Smooth muscle cell (in vitro differentiated cells): ENCODE results near the gene AP1M1. TPM values are rescaled to one million over a fixed set of nuclear protein-coding genes. Genes with fewer than 3 reads are reported as not detected.

Experiments used
- DNase-seq: peaks from one replicate; lab custom pipeline; 2025; ENCODE audit not compliant: unreplicated experiment; lab: John Stamatoyannopoulos, UW
- H2AFZ ChIP-seq: fragments of 200-600 bp; sonication (generic); 2 replicates; pipeline ENCODE4 v1.6.0; 2016; ENCODE audit warnings: antibody characterized with exemption, low read depth, mild to moderate bottlenecking
- H3F3A ChIP-seq: fragments of 200-600 bp; sonication (generic); 2 replicates; pipeline ENCODE4 v1.6.0; 2017; ENCODE audit warnings: antibody characterized with exemption, low read depth
- H3K27ac ChIP-seq: fragments of 200-600 bp; sonication (generic); 2 replicates; pipeline ENCODE4 v1.5.1; 2016; ENCODE audit warnings: low read depth, mild to moderate bottlenecking
- H3K27me3 ChIP-seq: fragments of 200-600 bp; sonication (generic); 2 replicates; pipeline ENCODE4 v1.6.1; 2016; ENCODE audit warnings: low read depth, mild to moderate bottlenecking
- H3K36me3 ChIP-seq: fragments of 200-600 bp; sonication (generic); 2 replicates; pipeline ENCODE4 v1.5.1; 2016; ENCODE audit warnings: low read depth
- H3K4me1 ChIP-seq: fragments of 200-600 bp; sonication (generic); 2 replicates; pipeline ENCODE4 v1.5.1; 2016; ENCODE audit warnings: low read depth
- H3K4me2 ChIP-seq: fragments of 200-600 bp; sonication (generic); 2 replicates; pipeline ENCODE4 v1.6.0; 2016; ENCODE audit warnings: mild to moderate bottlenecking
- H3K4me3 ChIP-seq: fragments of 200-600 bp; sonication (generic); 2 replicates; pipeline ENCODE4 v1.5.1; 2016; ENCODE audit warnings: mild to moderate bottlenecking
- H3K79me2 ChIP-seq: fragments of 200-600 bp; sonication (generic); 2 replicates; pipeline ENCODE4 v1.6.0; 2016; ENCODE audit warnings: low read depth, mild to moderate bottlenecking
- H3K9ac ChIP-seq: fragments of 200-600 bp; sonication (generic); 2 replicates; pipeline ENCODE4 v1.6.0; 2016; ENCODE audit warnings: low read depth
- H3K9me3 ChIP-seq: fragments of 200-600 bp; sonication (generic); replicated peaks from 2 replicates; pipeline ENCODE4 v1.5.1; 2016; ENCODE audit warnings: low read depth
- H4K20me1 ChIP-seq: fragments of 200-600 bp; sonication (generic); 2 replicates; pipeline ENCODE4 v1.6.0; 2016; ENCODE audit warnings: low read depth
- WGBS: methylation state at CpG from one replicate; pipeline ENCODE4 v1.1.7; 2016; ENCODE audit warnings: low lambda C conversion rate; 5-methylcytosine and 5-hydroxymethylcytosine counted together
- polyA plus RNA-seq: library from polyadenylated mRNA; unstranded; fragments of >200 nt; fragmentation: Nextera tagmentation; extraction: Ambion mirVana; gene quantifications from 2 replicates; pipeline ENCODE4 v1.2.1, GENCODE V29; 2016
- total RNA-seq: library from RNA; depleted of rRNA; stranded (reverse); fragments of >200 nt; gene quantifications from 2 replicates; pipeline ENCODE4 v1.2.3, GENCODE V29; 2014
- TF ChIP-seq, protein P1 (sequence below): fragments of 200-600 bp; sonication (generic); IDR thresholded peaks from 2 replicates; pipeline ENCODE4 v1.5.1; 2017; ENCODE audit warnings: borderline replicate concordance, mild to moderate bottlenecking, antibody characterized with exemption; ENCODE audit not compliant: insufficient read depth, poor library complexity, severe bottlenecking

Gene AP1M1
- total and polyA plus RNA-seq, 2 experiments from 2014 or later = 70.6 to 119 TPM

DNA sequence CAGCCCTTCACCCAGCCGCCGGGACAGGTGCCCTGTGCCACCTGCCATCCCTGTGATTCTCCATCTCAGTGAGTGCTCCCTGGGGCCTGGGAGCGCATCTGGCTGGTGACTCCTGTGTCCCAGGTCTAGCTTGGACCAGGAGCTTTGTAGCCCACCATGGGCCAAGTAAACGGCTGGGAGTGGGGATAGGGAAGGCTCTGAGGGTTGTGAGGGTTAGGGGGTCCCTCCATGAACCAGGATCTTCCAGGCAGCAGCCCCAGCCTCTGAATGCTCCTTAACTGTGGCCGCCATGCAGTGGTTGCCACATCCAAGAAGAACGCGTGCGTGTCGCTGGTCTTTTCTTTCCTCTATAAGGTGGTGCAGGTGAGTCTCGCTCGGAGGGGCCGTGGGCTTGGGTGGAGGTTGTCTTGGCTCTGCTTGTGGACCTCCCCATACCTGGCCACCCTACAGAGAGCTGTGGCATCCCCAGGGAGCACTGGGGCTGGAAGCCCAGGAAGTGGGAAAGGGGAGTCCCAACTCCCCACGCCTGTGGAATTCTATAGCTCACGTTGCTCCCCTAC is 8.4 kb downstream of the AP1M1 start:
- H3K36me3 ChIP-seq = peaks cover 3% of the 10 kb centered on the region
- no peak overlapping the region for H3K4me3 ChIP-seq
- H3K9me3 ChIP-seq = no peaks in the 10 kb centered on the region
- H3K4me2 ChIP-seq = no peak overlapping the region
- 98% methylated on average over 14 of the region's 14 CpGs for WGBS
- no peak for DNase-seq
- peaks cover 32% of the 10 kb centered on the region for H4K20me1 ChIP-seq
- H3K9ac ChIP-seq = no peak overlapping the region
- H3K27me3 ChIP-seq = no peaks in the 10 kb centered on the region
- no peak overlapping the region for H3K27ac ChIP-seq
- peaks cover 24% of the 10 kb centered on the region for H3K79me2 ChIP-seq
- no peaks in the 10 kb centered on the region for H3F3A ChIP-seq
- TF ChIP-seq, protein P1, sequence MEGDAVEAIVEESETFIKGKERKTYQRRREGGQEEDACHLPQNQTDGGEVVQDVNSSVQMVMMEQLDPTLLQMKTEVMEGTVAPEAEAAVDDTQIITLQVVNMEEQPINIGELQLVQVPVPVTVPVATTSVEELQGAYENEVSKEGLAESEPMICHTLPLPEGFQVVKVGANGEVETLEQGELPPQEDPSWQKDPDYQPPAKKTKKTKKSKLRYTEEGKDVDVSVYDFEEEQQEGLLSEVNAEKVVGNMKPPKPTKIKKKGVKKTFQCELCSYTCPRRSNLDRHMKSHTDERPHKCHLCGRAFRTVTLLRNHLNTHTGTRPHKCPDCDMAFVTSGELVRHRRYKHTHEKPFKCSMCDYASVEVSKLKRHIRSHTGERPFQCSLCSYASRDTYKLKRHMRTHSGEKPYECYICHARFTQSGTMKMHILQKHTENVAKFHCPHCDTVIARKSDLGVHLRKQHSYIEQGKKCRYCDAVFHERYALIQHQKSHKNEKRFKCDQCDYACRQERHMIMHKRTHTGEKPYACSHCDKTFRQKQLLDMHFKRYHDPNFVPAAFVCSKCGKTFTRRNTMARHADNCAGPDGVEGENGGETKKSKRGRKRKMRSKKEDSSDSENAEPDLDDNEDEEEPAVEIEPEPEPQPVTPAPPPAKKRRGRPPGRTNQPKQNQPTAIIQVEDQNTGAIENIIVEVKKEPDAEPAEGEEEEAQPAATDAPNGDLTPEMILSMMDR = no peak
- no peaks in the 10 kb centered on the region for H3K4me1 ChIP-seq
- H2AFZ ChIP-seq = no peak overlapping the region

GRCh38 chr19:16206637-16207036 is 8.9 kb downstream of the AP1M1 start:
- no peak for DNase-seq
- no peaks in the 10 kb centered on the region for H3K9me3 ChIP-seq
- H3K36me3 ChIP-seq = peaks cover 6% of the 10 kb centered on the region
- no peak overlapping the region for H3K27ac ChIP-seq
- H3K79me2 ChIP-seq = peaks cover 24% of the 10 kb centered on the region
- no peaks in the 10 kb centered on the region for H3K27me3 ChIP-seq
- no peak overlapping the region for H3K4me3 ChIP-seq
- WGBS = 95% methylated on average over 7 of the region's 7 CpGs
- H3K4me1 ChIP-seq = no peaks in the 10 kb centered on the region
- TF ChIP-seq, protein P1 = no peak
- H3K9ac ChIP-seq = no peak overlapping the region
- H4K20me1 ChIP-seq = peaks cover 29% of the 10 kb centered on the region
- no peak overlapping the region for H2AFZ ChIP-seq
- H3F3A ChIP-seq = no peaks in the 10 kb centered on the region
- no peak overlapping the region for H3K4me2 ChIP-seq

DNA sequence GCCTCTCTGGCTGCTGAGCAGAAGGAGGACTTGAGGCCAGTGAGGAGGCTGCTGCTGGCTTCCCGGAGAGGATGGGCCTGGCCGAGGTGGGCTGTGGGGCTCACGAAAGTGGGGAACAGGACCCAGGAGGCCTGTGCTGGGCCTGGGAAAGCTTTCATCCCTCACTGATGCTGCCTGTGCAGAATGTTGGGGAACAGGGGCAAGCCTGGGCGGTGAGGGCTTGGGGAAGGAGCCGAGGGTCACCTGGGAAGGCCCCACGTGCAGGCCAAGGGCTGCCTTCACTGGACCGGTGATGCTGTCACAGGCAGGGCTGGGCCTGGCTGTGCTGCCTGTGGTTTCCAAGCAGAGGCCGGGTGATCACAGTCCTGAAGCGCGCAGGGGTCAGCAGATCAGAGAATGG is 9.4 kb downstream of the AP1M1 start:
- Histone ChIP-seq H3K36me3 (peaks cover 8% of the 10 kb centered on the region), H3K27ac (no peak overlapping the region), H3K79me2 (peaks cover 22% of the 10 kb centered on the region), H3K9ac (no peak overlapping the region), H3K27me3 (no peaks in the 10 kb centered on the region), H4K20me1 (peaks cover 28% of the 10 kb centered on the region), H3K4me3 (no peak overlapping the region), H2AFZ (no peak overlapping the region), H3K4me1 (no peaks in the 10 kb centered on the region), H3K9me3 (no peaks in the 10 kb centered on the region), H3F3A (no peaks in the 10 kb centered on the region), H3K4me2 (no peak overlapping the region)
- TF ChIP-seq, protein P1 = no peak
- 95% methylated on average over 10 of the region's 10 CpGs for WGBS
- DNase-seq = no peak

GRCh38 chr19:16207490-16208025 is 9.8 kb downstream of the AP1M1 start:
- no peak for DNase-seq
- H3K79me2 ChIP-seq = peaks cover 22% of the 10 kb centered on the region
- peaks cover 8% of the 10 kb centered on the region for H3K36me3 ChIP-seq
- 93% methylated on average over 12 of the region's 12 CpGs for WGBS
- H3K27me3 ChIP-seq = no peaks in the 10 kb centered on the region
- no peak overlapping the region for H2AFZ ChIP-seq
- no peak overlapping the region for H3K9ac ChIP-seq
- peaks cover 28% of the 10 kb centered on the region for H4K20me1 ChIP-seq
- no peaks in the 10 kb centered on the region for H3K4me1 ChIP-seq
- no peak overlapping the region for H3K4me3 ChIP-seq
- no peaks in the 10 kb centered on the region for H3F3A ChIP-seq
- no peak overlapping the region for H3K4me2 ChIP-seq
- TF ChIP-seq, protein P1 = no peak
- no peak overlapping the region for H3K27ac ChIP-seq
- no peaks in the 10 kb centered on the region for H3K9me3 ChIP-seq
